H1 (cell line): Measurements from ENCODE around the gene GNAT2. TPM values are rescaled to one million over a fixed set of nuclear protein-coding genes. Genes with fewer than 3 reads are reported as not detected.
A peak's percentile ranks its signal among the peaks of the same experiment; 100 is the strongest.

Experiments
- ASH2L ChIP-seq: fragments of 200-600, 300-600 bp; sonication (generic); IDR thresholded peaks from one replicate; pipeline ENCODE4 v1.7.1; 2017; ENCODE audit warnings: low read length
- CBX5 ChIP-seq: fragments of 300-800, 300-1000 bp; sonication (generic); IDR thresholded peaks from 2 replicates; pipeline ENCODE4 v1.7.1; 2016; ENCODE audit warnings: antibody characterized with exemption, low read length, low read depth
- CHD1 ChIP-seq: IDR thresholded peaks from 2 replicates; pipeline ENCODE4 v1.6.1; 2012; ENCODE audit warnings: low read depth, low read length, improper control_type of control experiment
- CTBP2 ChIP-seq: IDR thresholded peaks from 2 replicates; pipeline ENCODE4 v1.7.0; 2011; ENCODE audit warnings: borderline replicate concordance, mild to moderate bottlenecking, moderate library complexity, mixed read lengths, low read length; ENCODE audit not compliant: insufficient read depth, insufficient read length
- EZH2 ChIP-seq: fragments of 200-600 bp; sonication (generic); IDR thresholded peaks from 2 replicates; pipeline ENCODE4 v1.7.1; 2012; ENCODE audit warnings: low read depth, mild to moderate bottlenecking, moderate library complexity, low read length, inconsistent platforms; ENCODE audit not compliant: severe bottlenecking
- GTF2F1 ChIP-seq: IDR thresholded peaks from 2 replicates; pipeline ENCODE4 v1.6.1; 2012; ENCODE audit warnings: low read depth, low read length, improper control_type of control experiment, borderline replicate concordance
- JUND ChIP-seq: IDR thresholded peaks from 2 replicates; pipeline ENCODE4 v1.6.1; 2011; ENCODE audit warnings: mild to moderate bottlenecking, improper control_type of control experiment, low read length
- KDM1A ChIP-seq: fragments of 200-600, 300-600 bp; sonication (generic); IDR thresholded peaks from 2 replicates; pipeline ENCODE4 v1.7.1; 2016; ENCODE audit warnings: mild to moderate bottlenecking, low read length, borderline replicate concordance
- NANOG ChIP-seq: IDR thresholded peaks from 2 replicates; pipeline ENCODE4 v1.6.1; 2011; ENCODE audit warnings: low read length, low read depth, mild to moderate bottlenecking, inconsistent platforms; ENCODE audit not compliant: insufficient read depth, poor library complexity, severe bottlenecking
- POLR2A ChIP-seq, 2 experiments: IDR thresholded peaks; 1 replicate in 1 of 2; 2 replicates in 1 of 2; pipeline ENCODE4 v1.6.1; 2011; ENCODE audit warnings: low read depth in 2 of 2, low read length in 2 of 2, mild to moderate bottlenecking in 2 of 2; ENCODE audit errors: control extremely low read depth in 1 of 2
- POLR2AphosphoS5 ChIP-seq: IDR thresholded peaks from 2 replicates; pipeline ENCODE4 v1.6.1; 2011; ENCODE audit warnings: low read depth, low read length
- POU5F1 ChIP-seq: IDR thresholded peaks from 2 replicates; pipeline ENCODE4 v1.6.1; 2011; ENCODE audit warnings: low read depth, mild to moderate bottlenecking, low read length, moderate library complexity
- RNF2 ChIP-seq: fragments of 200-900, 300-1000 bp; sonication (generic); IDR thresholded peaks from 2 replicates; pipeline ENCODE4 v1.7.1; 2016; ENCODE audit warnings: borderline replicate concordance, low read depth, mild to moderate bottlenecking, antibody characterized with exemption, low read length; ENCODE audit not compliant: poor library complexity, severe bottlenecking; ENCODE audit errors: missing control alignments
- SIRT6 ChIP-seq: IDR thresholded peaks from one replicate; pipeline ENCODE4 v1.7.1; 2012; ENCODE audit warnings: low read length, inconsistent platforms
- SRF ChIP-seq: IDR thresholded peaks from 2 replicates; pipeline ENCODE4 v1.6.1; 2011; ENCODE audit warnings: mild to moderate bottlenecking, low read depth, low read length, moderate library complexity
- TAF1 ChIP-seq: IDR thresholded peaks from 2 replicates; pipeline ENCODE4 v1.6.1; 2011; ENCODE audit warnings: mild to moderate bottlenecking, low read depth, low read length
- TAF7 ChIP-seq: optimal IDR thresholded peaks from 2 replicates; pipeline ENCODE3; 2011; ENCODE audit warnings: low read depth, mild to moderate bottlenecking, inconsistent platforms, low read length, moderate library complexity, borderline replicate concordance
- TCF12 ChIP-seq: IDR thresholded peaks from 2 replicates; pipeline ENCODE4 v1.6.1; 2011; ENCODE audit warnings: low read depth, mild to moderate bottlenecking, low read length
- TEAD4 ChIP-seq: IDR thresholded peaks from 2 replicates; pipeline ENCODE4 v1.6.1; 2012; ENCODE audit warnings: low read depth, low read length, inconsistent platforms, mixed read lengths
- YY1 ChIP-seq: IDR thresholded peaks from 2 replicates; pipeline ENCODE4 v1.6.1; 2011; ENCODE audit warnings: low read depth, mild to moderate bottlenecking, low read length
- ZNF274 ChIP-seq: IDR thresholded peaks from 2 replicates; pipeline ENCODE4 v1.7.0; 2012; ENCODE audit warnings: low read length, borderline replicate concordance; ENCODE audit errors: extremely low read depth
- polyA plus RNA-seq, 7 experiments: library from polyadenylated mRNA; depleted of rRNA in 3 of 7; stranded (reverse) in 5 of 7; unstranded in 2 of 7; fragments of >200 nt in 5 of 7; fragments of 200-250 nt in 2 of 7; gene quantifications; 1 replicate in 5 of 7; 2 replicates in 1 of 7; 4 replicates in 1 of 7; pipeline versions ENCODE4 v1.2.1 to v1.2.3, GENCODE V29; 2011 to 2013; ENCODE audit warnings: missing spikeins in 2 of 7, mixed read lengths in 2 of 7
- total RNA-seq: library from RNA; stranded (reverse); fragmentation: NEBNext Ultra II Directional; extraction: Animal tissue kit (Norgen Biotek cat#: 25700); gene quantifications from 2 replicates; pipeline ENCODE4 v1.2.1, GENCODE V29; 2021
- TF ChIP-seq, protein P1 (sequence below): IDR thresholded peaks from 2 replicates; pipeline ENCODE4 v1.6.1; 2011; ENCODE audit warnings: low read length, improper control_type of control experiment
- TF ChIP-seq, protein P2 (sequence below): IDR thresholded peaks from 2 replicates; pipeline ENCODE4 v1.6.1; 2011; ENCODE audit warnings: low read depth, mild to moderate bottlenecking, low read length; ENCODE audit not compliant: insufficient read depth

The GNAT2 gene
- total and polyA plus RNA-seq, 2 of the 8 experiments (the other 6 are each of a cell fraction or from before 2014, with no cell fraction given), result 0.05 TPM; not detected in 1

GRCh38 chr1:109655615-109656519 is 36.5 kb upstream of the GNAT2 start, which contains the start of gene GSTM4 (continued):
- TF ChIP-seq EZH2 (no peak), POLR2A (IDR thresholded peaks at IDR 0.05; ENCODE audit: control extremely low read depth in 1 of 2, low read depth in 2 of 2, low read length in 2 of 2) (peak in 1 of 2 experiments; percentile 32; a peak in 1 of 3 replicates), JUND (no peak), TAF7 (no peak), ASH2L (peak; percentile 79), GTF2F1 (no peak), CTBP2 (no peak), TCF12 (no peak), POU5F1 (no peak), SIRT6 (no peak), KDM1A (no peak), POLR2AphosphoS5 (no peak), TAF1 (peak; percentile 44; the same call in 1 of the 2 replicates), RNF2 (no peak), YY1 (no peak), CBX5 (no peak), TEAD4 (no peak), SRF (no peak), CHD1 (no peak), ZNF274 (no peak), NANOG (no peak)
- TF ChIP-seq, protein P1, sequence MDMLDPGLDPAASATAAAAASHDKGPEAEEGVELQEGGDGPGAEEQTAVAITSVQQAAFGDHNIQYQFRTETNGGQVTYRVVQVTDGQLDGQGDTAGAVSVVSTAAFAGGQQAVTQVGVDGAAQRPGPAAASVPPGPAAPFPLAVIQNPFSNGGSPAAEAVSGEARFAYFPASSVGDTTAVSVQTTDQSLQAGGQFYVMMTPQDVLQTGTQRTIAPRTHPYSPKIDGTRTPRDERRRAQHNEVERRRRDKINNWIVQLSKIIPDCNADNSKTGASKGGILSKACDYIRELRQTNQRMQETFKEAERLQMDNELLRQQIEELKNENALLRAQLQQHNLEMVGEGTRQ, result no peak
- TF ChIP-seq, protein P2, sequence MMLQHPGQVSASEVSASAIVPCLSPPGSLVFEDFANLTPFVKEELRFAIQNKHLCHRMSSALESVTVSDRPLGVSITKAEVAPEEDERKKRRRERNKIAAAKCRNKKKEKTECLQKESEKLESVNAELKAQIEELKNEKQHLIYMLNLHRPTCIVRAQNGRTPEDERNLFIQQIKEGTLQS, result no peak
